Head of caudate nucleus (tissue), 42 donors: Measurements from ENCODE around the gene NUTF2.
"Not testable (repeated sequence)": the region's sequence is repeated elsewhere in the genome, so short reads cannot be mapped to it uniquely, and the experiment has no call there.

Experiments used
- DNase-seq, 42 donors: peaks; one replicate each; pipeline versions ENCODE4 v3.0.0 to v3.0.0-alpha.2; 2020 to 2021; ENCODE audit warnings: mixed read lengths in 7 of 42
- intact Hi-C: fragments of 100-400 bp; cut with DNase I; formaldehyde crosslinking; loops from one replicate; pipeline ENCODE4 v1.15.0; 2022

The NUTF2 gene

GRCh38 chr16:67833415-67834241, 13.1 kb upstream of the NUTF2 start:
- intact Hi-C loops = no loop called here

GRCh38 chr16:67834242-67834614, 12.5 kb upstream of the NUTF2 start:
- intact Hi-C loops = no loop called here
- no peak for DNase-seq

More at GRCh38 chr16:67833415-67834241, 13.1 kb upstream of the NUTF2 start:
- peak; percentile 92 to 98 (median 96) for DNase-seq

GRCh38 chr16:67837190-67837589, 9.5 kb upstream of the NUTF2 start:
- DNase-seq, intact Hi-C loops: not testable (repeated sequence)

- intact Hi-C loops = no loop called here
- peak in 12 of 42 donors; percentile 5 to 60 (median 44) for DNase-seq
Observed at GRCh38 chr16:67837811-67838210, 8.9 kb upstream of the NUTF2 start.

- intact Hi-C loops = no loop called here
- no peak for DNase-seq
Observed at GRCh38 chr16:67841198-67841815, 5.4 kb upstream of the NUTF2 start.

- peak; percentile 87 to 98 (median 94) for DNase-seq
- intact Hi-C loops = no loop called here
Observed at GRCh38 chr16:67841816-67842508, 4.8 kb upstream of the NUTF2 start, which contains the start of gene THAP11. THAP11 (plus strand) TSS chr16:67842320; CDS start chr16:67842555, 235 bp downstream.

GRCh38 chr16:67842509-67843342, 4.0 kb upstream of the NUTF2 start:
- DNase-seq = peak; percentile 34 to 86 (median 72)
- intact Hi-C loops = no loop called here

GRCh38 chr16:67843343-67843765, 3.4 kb upstream of the NUTF2 start:
- intact Hi-C loops = no loop called here
- peak in 8 of 42 donors; percentile 4 to 46 (median 20) for DNase-seq

- intact Hi-C loops = no loop called here
- no peak for DNase-seq
Observed at GRCh38 chr16:67844497-67844896, 2.2 kb upstream of the NUTF2 start.

- intact Hi-C loops = loop anchor here (2.0 kb wide), 1 partner anchor 37 kb away; no protein-coding TSS in a partner anchor
- no peak for DNase-seq
Observed at GRCh38 chr16:67845291-67846062, 1.3 kb upstream of the NUTF2 start.

GRCh38 chr16:67846063-67846319, 742 bp upstream of the NUTF2 start:
- intact Hi-C loops = loop anchor here (2.0 kb wide), 1 partner anchor 37 kb away; no protein-coding TSS in a partner anchor
- no peak for DNase-seq

GRCh38 chr16:67847064-67847861, 530 bp downstream of the NUTF2 start, which contains the start of gene CENPT:
CENPT (minus strand) TSS chr16:67847693; CDS start chr16:67833859, 13,834 bp downstream.
- DNase-seq = peak in 22 of 42 donors; percentile 23 to 81 (median 64)
- intact Hi-C loops = loop anchor here (2.0 kb wide), 1 partner anchor 36 kb away; no protein-coding TSS in a partner anchor

- intact Hi-C loops = no loop called here
Observed at GRCh38 chr16:67848118-67848517, 1.4 kb downstream of the NUTF2 start.

GRCh38 chr16:67853670-67854069, 6.9 kb downstream of the NUTF2 start:
- intact Hi-C loops = no loop called here
- no peak for DNase-seq

More at GRCh38 chr16:67848118-67848517, 1.4 kb downstream of the NUTF2 start:
- no peak for DNase-seq

GRCh38 chr16:67855789-67856188, 9.1 kb downstream of the NUTF2 start:
- intact Hi-C loops = no loop called here
- DNase-seq = no peak

GRCh38 chr16:67856927-67857546, 10.3 kb downstream of the NUTF2 start:
- DNase-seq = no peak
- intact Hi-C loops = no loop called here
